HG02759 (cell line): ENCODE results near the gene CPSF3.
A peak's percentile ranks its signal among the peaks of the same experiment; 100 is the strongest.

Source experiments
- ATAC-seq: cut with Tn5 transposase; IDR thresholded peaks from one replicate; pipeline ENCODE4 v1.9.1; 2021; ENCODE audit warnings: mild to moderate bottlenecking, moderate library complexity; ENCODE audit not compliant: unreplicated experiment

Gene CPSF3

DNA sequence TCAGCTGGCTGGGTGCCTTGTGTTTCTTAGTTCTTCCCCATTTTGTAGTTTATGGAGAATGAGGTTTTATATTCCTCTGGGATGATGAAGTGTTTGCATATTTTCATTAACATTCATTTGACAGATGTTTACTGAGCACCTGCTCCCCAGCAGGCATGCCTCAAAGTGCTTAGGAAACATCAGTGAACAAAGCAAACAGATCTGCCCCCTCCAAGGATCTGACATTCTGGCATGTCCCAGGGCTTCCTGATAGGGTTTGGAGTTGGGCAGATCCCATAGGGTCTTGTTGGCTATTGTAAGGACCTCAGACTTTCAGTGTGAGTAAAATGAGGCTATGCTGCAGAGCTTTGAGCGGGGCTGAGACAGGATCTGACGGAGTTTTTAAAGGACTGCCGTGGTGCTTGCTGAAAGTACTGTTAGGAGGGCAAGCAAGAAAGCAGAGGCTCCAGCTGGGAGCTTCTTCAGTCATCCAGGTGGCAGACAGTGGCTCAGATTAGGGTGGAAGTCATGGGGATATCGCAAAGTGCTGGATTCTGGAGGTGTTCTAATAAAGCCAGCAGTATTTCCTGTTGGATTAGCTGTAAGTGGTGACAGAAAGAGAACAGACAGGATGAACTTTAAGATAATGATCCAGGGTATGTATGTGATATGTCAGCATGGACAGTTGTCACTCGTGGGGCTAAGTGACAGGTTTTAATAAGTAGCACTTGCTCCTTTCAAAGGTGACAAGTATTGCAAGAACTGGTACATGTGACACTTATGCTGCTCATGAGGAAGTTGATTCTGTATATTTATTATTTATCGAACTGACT, 39.6 kb downstream of the CPSF3 start:
- ATAC-seq = no peak

DNA sequence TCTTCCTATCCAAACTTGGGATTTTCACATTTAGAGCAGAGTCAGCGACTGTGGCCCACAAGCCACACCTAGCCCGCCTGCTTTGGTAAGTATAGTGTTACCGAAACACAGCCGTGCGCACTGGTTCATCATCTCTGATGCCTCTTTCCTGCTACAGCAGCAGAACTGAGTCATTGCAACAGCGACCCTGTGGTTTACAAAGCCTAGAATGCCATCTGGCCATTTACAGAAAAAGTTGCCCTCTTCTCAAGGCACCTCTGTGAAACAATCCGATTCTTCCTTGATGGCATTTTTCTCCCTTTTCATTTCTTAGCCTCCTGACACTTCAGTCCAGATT, 40.2 kb downstream of the CPSF3 start:
- ATAC-seq = no peak

DNA sequence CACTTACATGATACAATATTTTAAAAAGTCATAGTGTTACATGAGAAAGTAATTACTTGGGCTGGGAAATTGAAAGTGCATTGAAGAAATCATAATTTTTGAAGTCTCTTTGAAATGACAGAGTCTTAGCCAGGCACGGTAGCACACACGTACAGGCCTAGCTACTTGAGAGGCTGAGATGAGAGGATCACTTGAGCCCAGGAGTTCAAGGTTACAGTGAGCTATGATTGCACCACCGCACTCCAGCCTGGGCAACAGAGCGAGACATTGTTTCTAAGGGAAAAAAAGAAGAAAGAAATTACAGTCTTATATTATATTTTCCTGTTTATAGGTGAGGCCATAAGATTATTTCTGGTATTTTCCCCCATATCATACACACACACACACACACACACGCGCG, 41.7 kb downstream of the CPSF3 start:
- no peak for ATAC-seq

DNA sequence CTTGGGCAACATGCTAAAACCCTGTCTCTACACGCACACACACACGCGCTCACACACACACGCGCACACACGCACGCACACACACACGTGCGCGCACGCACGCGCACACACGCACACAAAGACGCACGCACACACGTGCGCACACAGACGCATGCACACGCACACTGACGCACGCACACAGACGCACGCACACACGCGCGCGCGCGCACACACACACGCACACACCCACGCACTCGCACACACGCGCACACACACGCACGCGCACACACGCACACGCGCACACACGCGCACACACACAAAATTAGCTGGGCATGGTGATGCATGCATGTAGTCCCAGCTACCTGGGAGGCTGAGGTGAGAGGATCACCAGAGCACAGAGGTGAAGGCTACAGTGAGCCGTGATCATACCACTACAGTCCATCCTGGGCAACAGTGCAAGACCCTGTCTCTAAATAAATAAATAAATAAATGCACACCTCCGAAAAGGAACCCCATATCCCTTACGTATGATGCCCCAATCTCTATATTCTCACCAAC, 42.8 kb downstream of the CPSF3 start:
- no peak for ATAC-seq

DNA sequence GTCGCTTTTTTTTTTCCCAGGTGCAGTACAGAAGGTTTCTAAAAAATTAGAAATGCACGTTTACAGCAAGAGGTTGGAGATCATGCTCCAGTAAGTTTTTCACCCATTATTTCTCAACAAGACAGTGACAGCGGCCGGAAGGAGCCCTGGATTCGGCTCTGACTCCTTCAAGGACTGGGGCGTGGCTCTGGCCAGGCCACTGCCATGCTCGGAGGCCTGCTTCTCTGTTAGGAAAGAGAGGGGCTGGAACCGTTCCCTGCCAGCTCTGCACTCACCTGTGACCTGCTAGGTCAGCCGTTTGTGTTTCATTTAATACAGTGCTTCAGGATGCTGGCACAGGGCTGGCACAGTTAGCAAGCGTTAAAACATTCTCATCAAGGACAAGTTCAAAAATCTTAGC, 44.2 kb downstream of the CPSF3 start:
- ATAC-seq = no peak

DNA sequence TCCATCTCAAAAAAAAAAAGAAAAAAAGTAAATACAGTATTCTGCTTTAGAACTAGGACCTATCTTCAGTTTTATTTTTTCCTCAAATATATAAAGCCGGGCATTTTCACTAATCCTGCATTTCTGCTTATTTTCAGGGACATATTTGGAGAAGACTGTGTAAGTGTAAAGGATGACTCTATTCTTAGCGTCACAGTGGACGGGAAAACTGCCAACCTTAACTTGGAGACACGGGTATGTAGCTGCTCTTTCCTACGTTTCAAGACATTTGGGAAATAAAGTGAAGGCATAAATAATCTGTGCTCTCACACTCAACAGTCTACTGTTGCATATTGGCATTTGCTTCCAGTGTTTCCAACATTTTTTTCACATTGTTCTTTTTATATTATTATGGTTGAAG, 47.8 kb downstream of the CPSF3 start:
- no peak for ATAC-seq

DNA sequence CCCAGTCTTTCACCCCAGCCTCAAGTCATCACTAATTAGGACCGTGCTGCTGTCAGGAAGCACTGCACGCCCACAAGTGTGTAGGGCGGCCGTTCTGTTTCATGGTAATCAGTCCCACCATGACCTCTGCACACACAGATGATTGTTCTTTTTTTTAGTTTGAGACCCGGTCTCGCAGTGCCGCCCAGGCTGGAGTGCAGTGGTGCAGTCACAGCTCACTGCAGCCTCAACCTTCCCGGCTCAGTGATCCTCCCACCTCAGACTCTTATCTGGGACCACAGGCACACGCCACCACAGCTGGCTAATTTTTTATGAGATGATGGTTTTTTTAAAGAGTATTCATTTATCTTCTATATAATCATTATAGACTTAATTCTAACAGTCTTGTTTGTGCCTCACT, 49.1 kb downstream of the CPSF3 start:
- ATAC-seq = no peak

DNA sequence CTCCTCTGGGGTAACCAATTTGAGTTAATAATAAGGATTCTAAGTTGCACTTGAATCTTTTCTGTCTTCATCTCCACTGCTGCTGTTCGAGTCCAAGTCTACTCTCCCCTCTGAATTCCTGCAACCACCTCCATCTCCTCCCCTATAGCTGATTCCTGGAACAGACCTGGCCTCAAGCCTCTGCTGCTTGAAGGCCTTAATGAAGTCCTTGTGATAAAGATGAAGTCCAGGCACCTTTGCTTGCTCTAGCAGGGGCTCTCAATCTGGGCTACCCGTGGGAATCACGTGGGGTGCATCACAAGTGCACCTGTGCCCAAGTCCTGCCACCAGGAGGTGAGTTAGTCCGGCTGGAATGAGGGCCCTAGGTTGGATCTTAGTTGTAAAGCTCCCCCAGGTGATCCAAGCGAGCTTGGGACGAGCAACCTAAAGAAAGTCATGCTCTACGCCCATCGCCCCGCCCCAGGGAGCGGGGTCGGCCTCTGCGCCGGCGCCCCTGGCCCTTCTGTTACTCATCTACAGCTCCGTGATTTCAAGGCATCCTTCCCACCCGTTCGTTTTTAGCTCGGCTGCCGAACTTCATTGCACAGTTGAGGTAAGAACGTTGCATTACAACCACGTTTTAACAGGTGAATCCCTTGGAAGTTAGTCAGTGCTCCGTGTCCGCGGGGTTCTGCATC, 50.0 kb downstream of the CPSF3 start:
- ATAC-seq = no peak

DNA sequence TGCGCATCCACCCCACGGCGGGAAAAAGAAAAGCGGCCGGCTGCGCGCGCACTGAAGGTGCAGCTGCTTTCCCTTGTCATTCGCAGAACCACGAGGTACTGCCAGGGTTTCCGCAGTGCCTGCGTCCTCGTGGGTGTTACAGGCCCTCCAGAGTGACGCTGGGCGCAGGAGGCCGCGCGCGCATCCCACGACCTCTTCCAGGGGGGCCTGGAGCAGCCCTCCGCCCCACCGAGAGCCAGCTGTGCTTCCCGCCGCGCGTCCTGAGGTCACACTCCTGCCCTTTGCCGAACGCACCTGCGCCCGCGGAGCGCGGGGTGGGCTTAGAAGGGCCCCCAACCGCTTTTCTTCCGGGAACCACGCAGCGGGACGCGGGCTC, 50.5 kb downstream of the CPSF3 start:
- peak; percentile 30 for ATAC-seq

DNA sequence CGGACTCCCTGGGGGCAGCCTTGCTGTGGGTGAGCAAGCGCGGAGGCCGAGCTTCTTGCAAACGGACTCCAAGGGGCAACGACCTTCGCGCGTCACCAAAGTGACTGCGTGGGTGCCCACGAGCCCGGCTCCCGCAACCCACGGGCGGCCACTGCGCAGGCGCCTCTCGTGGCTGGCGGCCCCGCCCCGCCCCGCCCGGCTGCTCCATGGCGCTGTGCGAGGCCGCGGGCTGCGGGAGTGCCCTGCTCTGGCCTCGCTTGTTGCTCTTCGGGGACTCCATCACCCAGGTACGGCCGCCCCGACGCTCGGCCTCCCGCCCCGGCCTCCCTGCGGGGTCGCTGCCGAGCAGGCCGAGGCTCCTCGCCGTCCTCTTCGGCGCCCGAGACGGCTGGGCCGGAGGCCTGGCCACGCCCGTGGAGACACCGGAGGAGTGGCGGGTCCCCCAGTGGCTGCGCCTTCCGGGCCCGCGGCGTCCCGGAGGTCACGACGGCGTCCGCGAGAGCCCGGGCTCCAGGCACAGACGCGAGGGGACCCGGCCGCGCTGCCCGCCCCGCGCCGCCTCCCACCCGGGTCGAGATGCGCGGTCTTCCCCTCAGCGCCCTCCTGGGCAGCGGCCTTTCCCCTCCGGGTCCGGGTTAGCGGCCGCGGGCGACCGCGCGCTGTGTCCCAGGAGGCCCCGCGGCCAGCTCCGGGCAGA, 51.1 kb downstream of the CPSF3 start, which contains the start of gene IAH1:
TSS of gene IAH1 (plus strand) at position 191 of the 697 bp plus-strand sequence. CDS start at position 207, 16 bp downstream.
- ATAC-seq = peak; percentile 73

DNA sequence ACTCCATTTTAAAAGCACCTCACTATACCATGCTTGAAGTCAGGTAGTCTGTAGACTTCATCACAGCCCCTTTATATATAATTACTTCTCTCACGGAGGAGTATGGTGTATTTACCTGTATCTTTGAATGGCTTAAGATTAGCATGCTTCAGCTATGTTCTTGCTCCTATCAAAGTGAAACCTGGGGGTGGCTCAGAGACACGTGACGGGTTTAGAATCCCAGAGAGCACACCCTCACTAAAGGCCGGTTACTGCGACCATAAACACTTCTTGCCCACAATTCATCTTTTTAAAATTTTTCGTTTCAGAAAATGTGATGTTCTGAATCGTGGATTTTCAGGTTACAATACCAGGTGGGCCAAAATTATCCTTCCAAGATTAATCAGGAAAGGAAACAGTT, 54.5 kb downstream of the CPSF3 start:
- no peak for ATAC-seq

DNA sequence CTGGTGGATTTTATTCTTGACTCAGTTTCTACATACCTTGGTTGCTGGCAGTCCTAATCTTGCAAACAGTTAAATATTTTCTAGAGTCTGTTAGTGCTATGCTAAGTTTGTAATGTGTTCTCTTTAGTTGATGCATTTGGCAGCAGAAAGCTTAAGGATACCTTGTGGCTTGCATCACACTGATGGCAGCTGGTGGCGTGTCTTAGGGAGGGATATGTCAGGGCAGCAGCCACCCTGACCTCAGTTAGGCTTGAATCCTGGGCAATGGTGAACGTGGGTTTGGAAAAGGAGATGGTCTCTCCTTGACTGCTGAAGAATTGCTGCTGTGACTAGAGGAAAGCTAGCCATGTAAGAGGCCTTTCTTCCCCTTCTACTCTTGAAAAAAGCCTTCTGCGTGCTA, 55.1 kb downstream of the CPSF3 start:
- ATAC-seq = no peak

DNA sequence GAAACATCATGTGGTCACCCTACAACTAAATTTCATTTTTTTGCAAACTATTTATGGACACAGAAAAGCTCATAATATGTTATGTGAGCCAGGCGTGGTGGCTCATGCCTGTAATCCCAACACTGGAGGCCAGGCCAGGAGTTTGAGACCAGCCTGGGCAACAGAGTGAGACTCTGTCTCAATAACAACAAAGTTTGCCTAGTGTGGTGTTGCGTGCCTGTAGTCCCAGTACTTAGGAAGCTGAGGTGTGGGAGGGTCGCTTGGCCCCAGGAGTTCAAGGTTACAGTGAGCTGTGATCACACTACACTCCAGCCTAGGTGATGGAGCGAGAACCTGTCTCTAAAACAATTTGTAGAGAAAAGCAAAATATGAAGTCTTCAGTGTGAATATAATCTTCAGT, 56.7 kb downstream of the CPSF3 start:
- ATAC-seq = no peak

DNA sequence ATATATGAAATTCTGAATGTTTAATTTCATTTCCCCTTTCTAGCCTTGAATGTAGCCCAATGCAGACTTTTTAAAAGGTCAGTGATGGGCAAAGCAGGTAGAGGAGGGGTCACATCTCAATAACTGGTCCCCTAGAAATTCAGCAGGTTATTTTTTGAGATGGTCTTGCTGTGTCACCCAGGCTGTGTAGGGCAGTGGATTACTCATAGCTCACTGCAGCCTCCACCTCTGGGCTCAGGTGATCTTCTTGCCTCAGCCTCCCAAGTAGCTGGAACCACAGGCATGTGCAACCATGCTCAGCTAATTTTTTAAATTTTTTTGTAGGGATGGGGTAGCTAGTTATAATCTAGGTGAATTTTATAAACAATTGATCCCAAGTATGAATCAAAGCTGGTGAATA, 59.7 kb downstream of the CPSF3 start:
- no peak for ATAC-seq

DNA sequence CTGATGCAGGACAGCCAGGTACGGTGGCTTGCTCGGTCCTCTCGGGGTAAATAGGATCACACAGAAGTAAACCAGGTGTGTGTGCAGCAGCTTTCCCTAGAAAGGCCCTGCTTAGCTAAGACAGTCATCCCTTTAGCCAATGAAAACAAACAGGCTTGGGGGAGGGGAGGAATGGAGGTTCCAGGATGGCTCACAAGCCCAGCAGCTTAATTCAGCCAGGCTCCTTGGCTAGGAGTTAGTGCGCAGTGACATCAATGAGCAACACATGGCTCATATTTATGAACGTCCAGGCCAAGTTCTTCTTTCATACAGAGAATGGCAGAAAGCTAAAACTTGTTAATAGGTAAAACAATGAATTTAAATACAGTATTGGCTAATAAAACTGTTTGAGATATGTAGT, 61.1 kb downstream of the CPSF3 start:
- ATAC-seq = no peak

DNA sequence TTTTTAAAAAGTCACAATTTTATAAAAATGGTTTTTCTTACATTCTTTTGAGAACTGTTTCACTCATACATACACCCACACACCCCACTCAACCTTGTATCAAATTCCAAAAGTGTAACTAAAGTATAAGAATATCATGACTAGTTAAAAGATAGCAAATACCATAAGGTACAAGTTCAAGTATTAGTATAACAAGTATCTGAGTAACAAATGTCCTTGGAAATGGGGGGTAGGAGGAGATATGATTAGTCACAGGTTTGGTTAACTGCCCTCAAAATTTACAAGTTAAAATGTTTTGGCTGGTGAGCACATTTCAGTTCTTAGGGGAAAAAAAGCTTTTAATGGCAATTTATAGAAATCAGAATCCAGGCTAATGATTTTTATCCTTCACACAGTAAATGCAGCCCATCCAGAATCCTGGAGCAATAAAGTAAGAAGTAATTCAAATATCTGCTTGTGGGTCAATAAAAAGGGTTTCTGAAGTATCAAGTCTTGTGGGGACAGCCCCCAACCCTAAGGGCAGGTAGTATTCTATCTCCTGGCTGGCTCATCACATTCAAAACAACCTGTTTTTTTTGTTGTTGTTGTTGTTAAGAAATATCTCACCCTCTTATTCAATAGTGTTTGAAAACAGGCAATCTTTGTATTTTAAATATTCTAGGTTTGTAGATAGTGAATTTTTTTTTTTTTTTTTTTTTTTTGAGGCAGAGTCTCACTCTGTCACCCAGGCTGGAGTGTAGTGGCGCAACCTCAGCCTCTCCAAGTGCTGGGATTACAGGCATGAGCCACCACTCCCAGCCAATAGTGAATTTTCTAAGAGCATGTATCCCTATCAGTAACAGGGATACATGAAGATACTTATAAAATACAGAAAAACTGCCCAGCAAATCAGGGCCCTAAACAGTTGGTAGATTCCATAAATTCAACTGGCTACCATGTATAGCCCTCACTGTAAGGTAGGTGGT, 65.4 kb downstream of the CPSF3 start:
- ATAC-seq = no peak

DNA sequence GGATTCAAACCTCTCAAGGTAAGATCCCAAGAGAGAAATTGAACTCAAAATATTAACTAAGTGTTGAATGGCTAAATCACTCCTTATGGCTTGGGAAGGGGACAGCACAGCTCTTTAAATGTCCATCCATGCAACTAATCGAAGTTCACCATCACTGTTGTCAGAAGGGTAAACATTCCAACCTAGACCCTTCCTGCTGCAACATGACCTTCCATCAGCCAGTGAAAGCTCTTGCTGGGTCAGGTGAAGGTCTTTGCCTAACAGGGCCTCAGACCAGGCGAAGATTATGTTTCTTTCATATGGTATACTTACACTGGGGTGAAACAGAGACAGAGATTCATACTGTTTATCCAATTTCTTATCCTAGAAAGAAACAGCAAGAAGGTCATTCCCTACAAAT, 67.3 kb downstream of the CPSF3 start:
- ATAC-seq = no peak

DNA sequence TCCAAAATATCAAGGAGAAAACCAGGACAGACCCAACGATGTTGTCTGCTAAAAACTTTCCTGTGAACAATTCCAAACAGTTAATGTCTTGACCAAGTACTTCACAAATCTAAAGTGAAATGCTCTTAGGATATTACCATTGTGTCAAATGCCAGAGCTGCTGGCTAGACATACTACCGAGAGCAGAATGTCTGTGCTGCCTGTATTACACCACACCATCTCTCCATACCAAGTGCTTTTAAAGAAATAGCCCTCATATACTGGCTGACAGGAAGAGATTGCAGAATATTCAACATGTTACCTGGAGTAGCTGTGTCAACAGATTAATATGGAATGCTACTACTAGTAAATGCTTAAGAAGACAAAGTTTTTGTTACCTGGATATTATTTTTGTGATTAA, 69.5 kb downstream of the CPSF3 start:
- no peak for ATAC-seq

DNA sequence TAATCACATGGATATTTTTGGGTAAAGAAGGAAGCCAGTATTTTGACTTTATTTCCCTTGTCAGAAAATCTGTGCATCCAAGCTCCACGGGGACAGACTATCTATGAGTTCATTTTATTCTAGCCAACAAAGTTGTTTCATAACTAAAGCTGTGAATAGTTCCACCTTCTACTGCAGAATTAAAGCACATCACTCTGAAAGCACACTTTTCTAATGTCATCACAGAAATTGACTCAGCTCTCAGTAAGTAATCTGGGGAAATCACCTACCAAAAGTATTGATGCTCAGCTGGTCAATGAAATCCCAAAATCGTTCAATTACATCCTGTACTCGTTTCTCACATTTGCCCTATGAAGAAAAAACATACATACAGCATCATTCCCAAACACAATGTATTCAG, 70.0 kb downstream of the CPSF3 start:
- ATAC-seq = no peak

DNA sequence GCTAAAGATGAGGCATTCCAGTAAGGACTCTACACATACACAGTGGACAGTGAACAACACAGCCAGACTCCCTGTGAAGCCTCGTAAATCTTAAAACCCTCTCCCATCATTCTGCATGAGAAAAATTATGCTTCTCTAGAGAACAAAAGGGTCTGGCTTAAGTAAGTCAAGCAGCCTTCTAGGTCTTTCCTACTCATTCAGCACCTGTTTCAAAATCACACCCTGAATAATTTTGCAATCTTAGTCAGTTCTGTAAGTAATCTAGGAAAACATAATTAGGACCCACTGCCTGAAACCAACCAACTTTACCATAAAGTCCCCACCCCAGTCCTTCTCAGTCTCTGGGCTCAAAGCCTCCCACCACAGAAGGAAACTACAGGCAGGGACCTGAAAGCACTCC, 70.6 kb downstream of the CPSF3 start:
- ATAC-seq = no peak

DNA sequence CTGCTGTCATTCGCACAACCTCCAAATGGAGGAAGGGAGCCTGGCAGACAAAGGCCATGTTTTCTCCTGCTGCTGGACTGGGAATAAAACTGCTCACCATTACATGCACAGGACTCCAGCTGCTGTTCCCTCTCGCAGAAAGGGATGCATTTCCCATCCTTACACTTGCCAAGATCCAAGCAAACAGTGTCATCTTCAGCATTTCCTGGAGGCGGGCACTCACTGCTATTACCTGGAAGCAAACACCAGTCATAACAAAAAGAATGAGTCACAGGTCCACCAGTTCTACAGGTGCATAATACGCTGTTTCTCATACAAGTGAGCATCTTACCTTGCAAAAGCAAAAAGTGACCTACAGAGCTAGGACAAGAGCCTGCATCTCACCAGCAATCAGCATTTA, 73.6 kb downstream of the CPSF3 start:
- no peak for ATAC-seq
